ENCODE data around the gene PDK4.

The PDK4 gene

GRCh38 chr7:95596198-95597063 lies at the start of gene PDK4:
Gene PDK4 (minus strand): TSS chr7:95596516. CDS start chr7:95596293, 223 bp downstream.
- in situ Hi-C loops (cut with MboI; ENCODE audit: low pct_unique_long_range_greater_than_20kb, low sequenced_read_pairs, unreplicated experiment), result no loop called here
- peak; percentile 36 for DNase-seq (ENCODE audit: low spot score)
- TF ChIP-seq CTCF (IDR thresholded peaks at IDR 0.05; ENCODE audit: extremely low read depth, insufficient read depth, missing control alignments), result no peak

DNA sequence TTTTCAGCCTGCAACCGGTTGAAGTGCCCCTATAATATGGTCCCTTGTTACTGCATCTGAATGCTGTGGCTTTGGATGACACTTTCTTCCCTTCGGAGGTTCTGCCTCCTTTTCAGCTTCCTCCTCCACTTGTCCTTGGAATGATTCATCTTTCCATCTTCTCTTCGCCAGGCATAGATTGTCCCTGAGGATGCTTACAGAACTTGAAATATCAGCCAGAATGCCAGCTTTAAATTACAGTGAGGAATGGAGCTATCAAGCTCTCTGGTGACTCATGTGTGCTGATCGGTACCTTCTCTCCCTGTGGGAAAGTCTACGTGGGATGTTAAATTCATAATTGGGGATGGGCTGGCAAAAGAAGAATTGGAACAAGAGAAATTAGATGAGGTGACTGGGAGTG lies 45.9 kb upstream of the PDK4 start:
- DNase-seq (ENCODE audit: low spot score), result no peak
- in situ Hi-C loops (cut with MboI; ENCODE audit: low pct_unique_long_range_greater_than_20kb, low sequenced_read_pairs, unreplicated experiment), result no loop called here
- TF ChIP-seq CTCF (IDR thresholded peaks at IDR 0.05; ENCODE audit: extremely low read depth, insufficient read depth, missing control alignments), result no peak

- in situ Hi-C loops (cut with MboI; ENCODE audit: low pct_unique_long_range_greater_than_20kb, low sequenced_read_pairs, unreplicated experiment), result no loop called here
- no peak for DNase-seq (ENCODE audit: low spot score)
- TF ChIP-seq CTCF (IDR thresholded peaks at IDR 0.05; ENCODE audit: extremely low read depth, insufficient read depth, missing control alignments), result no peak
Measured at GRCh38 chr7:95636140-95636940, 40.0 kb upstream of the PDK4 start.

GRCh38 chr7:95632609-95633008 lies 36.3 kb upstream of the PDK4 start:
- in situ Hi-C loops (cut with MboI; ENCODE audit: low pct_unique_long_range_greater_than_20kb, low sequenced_read_pairs, unreplicated experiment), result no loop called here
- no peak for DNase-seq (ENCODE audit: low spot score)
- TF ChIP-seq CTCF (IDR thresholded peaks at IDR 0.05; ENCODE audit: extremely low read depth, insufficient read depth, missing control alignments), result no peak

GRCh38 chr7:95631527-95631926 lies 35.2 kb upstream of the PDK4 start:
- no peak for DNase-seq (ENCODE audit: low spot score)
- in situ Hi-C loops (cut with MboI; ENCODE audit: low pct_unique_long_range_greater_than_20kb, low sequenced_read_pairs, unreplicated experiment), result no loop called here
- no peak for TF ChIP-seq CTCF (IDR thresholded peaks at IDR 0.05; ENCODE audit: extremely low read depth, insufficient read depth, missing control alignments)

- DNase-seq (ENCODE audit: low spot score), result no peak
- in situ Hi-C loops (cut with MboI; ENCODE audit: low pct_unique_long_range_greater_than_20kb, low sequenced_read_pairs, unreplicated experiment), result no loop called here
- TF ChIP-seq CTCF (IDR thresholded peaks at IDR 0.05; ENCODE audit: extremely low read depth, insufficient read depth, missing control alignments), result no peak
Measured at GRCh38 chr7:95630702-95631458, 34.6 kb upstream of the PDK4 start.
